ENCODE results near the gene PRKCE. TPM values are rescaled to one million over a fixed set of nuclear protein-coding genes. Genes with fewer than 3 reads are reported as not detected.

PRKCE gene
- total RNA-seq, 1 donor from 2014 or later = 12.0 TPM

DNA sequence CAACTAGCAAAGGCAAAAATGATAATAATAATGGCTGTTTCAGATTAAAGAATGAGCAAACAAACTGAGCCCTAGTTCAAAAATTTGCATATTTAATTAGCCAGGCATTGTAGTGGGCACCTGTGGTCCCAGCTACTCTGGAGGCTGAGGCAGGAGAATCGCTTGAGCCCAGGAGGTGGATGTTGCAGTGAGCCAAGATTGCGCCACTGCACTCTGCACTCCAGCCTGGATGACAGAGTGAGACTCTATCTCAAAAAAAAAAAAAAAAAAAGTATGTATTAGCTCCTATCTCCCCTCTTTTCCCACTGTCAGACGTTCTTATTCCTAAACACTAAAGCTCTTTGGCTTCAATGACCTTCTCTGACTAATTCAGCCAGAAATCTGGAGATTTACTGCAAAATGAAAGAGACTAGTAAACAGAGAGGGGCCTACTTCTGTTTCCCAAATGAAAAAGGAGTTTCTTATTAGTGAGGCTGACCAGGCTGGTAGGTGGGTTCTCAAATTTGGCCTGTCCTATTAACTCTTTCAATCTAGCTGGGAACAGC lies 36.5 kb upstream of the PRKCE start:
- TF ChIP-seq, protein P1, sequence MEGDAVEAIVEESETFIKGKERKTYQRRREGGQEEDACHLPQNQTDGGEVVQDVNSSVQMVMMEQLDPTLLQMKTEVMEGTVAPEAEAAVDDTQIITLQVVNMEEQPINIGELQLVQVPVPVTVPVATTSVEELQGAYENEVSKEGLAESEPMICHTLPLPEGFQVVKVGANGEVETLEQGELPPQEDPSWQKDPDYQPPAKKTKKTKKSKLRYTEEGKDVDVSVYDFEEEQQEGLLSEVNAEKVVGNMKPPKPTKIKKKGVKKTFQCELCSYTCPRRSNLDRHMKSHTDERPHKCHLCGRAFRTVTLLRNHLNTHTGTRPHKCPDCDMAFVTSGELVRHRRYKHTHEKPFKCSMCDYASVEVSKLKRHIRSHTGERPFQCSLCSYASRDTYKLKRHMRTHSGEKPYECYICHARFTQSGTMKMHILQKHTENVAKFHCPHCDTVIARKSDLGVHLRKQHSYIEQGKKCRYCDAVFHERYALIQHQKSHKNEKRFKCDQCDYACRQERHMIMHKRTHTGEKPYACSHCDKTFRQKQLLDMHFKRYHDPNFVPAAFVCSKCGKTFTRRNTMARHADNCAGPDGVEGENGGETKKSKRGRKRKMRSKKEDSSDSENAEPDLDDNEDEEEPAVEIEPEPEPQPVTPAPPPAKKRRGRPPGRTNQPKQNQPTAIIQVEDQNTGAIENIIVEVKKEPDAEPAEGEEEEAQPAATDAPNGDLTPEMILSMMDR (IDR thresholded peaks at IDR 0.05) = no peak
- no peak overlapping the region for H3K4me3 Mint-ChIP-seq (ENCODE audit: unreplicated experiment)
- H3K4me1 Mint-ChIP-seq (ENCODE audit: low read depth) = peaks cover 42% of the 10 kb centered on the region
- H3K27ac Mint-ChIP-seq (ENCODE audit: unreplicated experiment) = no peak overlapping the region
- no peaks in the 10 kb centered on the region for H3K9me3 Mint-ChIP-seq (ENCODE audit: low read depth)
- H3K36me3 Mint-ChIP-seq (ENCODE audit: low read depth) = no peaks in the 10 kb centered on the region
- no peak for DNase-seq (ENCODE audit: low spot score)
- H3K27me3 Mint-ChIP-seq (ENCODE audit: low read depth) = peaks cover 2% of the 10 kb centered on the region

DNA sequence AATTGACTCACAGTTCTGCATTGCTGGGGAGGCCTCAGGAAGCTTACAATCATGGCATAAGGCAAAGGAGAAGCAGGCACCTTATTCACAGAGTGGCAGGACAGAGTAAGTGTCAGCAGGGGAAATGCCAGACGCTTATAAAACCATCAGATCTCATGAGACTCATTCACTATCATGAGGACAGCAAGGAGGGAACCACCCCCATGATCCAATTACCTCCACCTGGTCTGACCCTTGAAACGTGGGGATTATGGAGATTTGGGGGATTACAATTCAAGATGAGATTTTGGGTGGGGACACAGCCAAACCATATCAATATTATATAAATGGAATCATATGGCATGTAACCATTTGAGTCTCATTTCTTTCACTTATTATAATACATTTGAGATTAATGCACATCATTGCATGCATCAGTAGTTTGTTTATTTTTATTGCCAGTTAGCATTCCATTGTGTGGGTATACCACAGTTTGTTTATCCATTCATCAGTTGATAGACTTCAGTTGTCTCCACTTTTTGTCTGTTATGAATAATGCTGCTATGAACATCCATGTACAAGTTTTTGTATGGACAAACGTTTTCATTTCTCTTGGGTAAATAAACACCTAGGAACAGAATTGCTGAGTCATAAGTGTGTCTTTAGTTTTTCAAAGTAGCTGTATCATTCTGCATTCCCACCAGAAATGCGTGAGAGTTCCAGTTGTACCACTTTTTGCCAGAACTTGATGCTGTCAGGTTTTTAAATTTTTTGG lies 34.6 kb upstream of the PRKCE start:
- DNase-seq (ENCODE audit: low spot score) = no peak
- H3K4me3 Mint-ChIP-seq (ENCODE audit: unreplicated experiment) = no peak overlapping the region
- peak overlapping the region; percentile 43 for H3K27ac Mint-ChIP-seq (ENCODE audit: unreplicated experiment)
- peaks cover 2% of the 10 kb centered on the region for H3K27me3 Mint-ChIP-seq (ENCODE audit: low read depth)
- TF ChIP-seq, protein P1 (IDR thresholded peaks at IDR 0.05) = no peak
- no peaks in the 10 kb centered on the region for H3K36me3 Mint-ChIP-seq (ENCODE audit: low read depth)
- no peaks in the 10 kb centered on the region for H3K9me3 Mint-ChIP-seq (ENCODE audit: low read depth)
- H3K4me1 Mint-ChIP-seq (ENCODE audit: low read depth) = peaks cover 31% of the 10 kb centered on the region

DNA sequence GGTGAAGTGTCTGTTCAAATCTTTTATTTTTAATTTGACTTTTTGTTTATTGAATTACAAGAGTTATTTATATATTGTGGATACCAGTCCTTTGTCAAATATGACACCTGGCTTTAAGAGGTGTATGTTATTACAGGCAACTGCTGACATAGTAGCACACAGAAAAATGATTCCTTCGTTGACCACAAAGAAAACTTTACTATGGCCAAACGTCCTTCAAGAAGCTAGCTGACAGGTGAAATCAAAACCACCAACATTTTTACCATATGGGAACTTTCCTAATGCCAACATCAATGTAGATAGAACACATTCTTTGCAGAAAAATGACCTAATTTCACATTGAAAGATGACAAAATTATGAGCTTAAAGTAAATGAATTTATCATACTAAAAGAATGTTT lies 34.0 kb upstream of the PRKCE start:
- TF ChIP-seq, protein P1 (IDR thresholded peaks at IDR 0.05) = no peak
- DNase-seq (ENCODE audit: low spot score) = no peak
- H3K9me3 Mint-ChIP-seq (ENCODE audit: low read depth) = no peaks in the 10 kb centered on the region
- H3K27me3 Mint-ChIP-seq (ENCODE audit: low read depth) = peaks cover 2% of the 10 kb centered on the region
- H3K27ac Mint-ChIP-seq (ENCODE audit: unreplicated experiment) = no peak overlapping the region
- H3K36me3 Mint-ChIP-seq (ENCODE audit: low read depth) = no peaks in the 10 kb centered on the region
- peaks cover 25% of the 10 kb centered on the region for H3K4me1 Mint-ChIP-seq (ENCODE audit: low read depth)
- H3K4me3 Mint-ChIP-seq (ENCODE audit: unreplicated experiment) = no peak overlapping the region

DNA sequence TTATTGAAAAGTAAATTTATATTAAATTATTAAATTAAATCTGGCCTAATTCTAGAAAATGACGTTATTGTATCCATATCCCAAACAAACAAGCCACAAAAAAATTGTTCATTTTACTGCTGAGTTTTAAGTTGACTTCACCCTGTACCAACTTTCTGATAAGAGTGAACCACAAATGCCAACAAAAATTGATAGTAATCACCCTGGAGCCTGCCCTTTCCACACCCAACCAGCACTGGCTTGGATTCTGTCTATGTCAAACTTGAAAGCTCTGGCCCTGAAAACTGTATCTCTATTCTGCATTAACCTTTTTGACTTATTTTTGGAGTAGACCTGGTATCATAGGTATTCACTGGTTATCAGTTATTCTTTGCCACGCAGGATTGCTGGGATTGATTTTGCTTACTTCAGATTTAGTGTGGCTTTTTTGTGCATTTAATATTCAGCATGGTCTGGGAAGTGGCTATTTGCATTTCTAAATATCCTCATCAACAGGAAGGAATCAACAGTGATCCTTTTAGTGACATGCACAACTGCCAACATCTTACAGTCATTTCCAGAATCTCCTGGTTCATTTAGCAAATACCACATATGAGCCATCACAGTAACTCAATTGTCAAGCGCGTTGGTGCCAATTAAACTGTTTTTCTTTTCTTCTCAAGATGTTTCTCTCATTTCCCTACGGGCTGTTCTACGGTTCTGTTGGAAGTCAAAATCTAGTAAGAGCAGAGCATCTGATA lies 29.0 kb upstream of the PRKCE start:
- no peaks in the 10 kb centered on the region for H3K9me3 Mint-ChIP-seq (ENCODE audit: low read depth)

DNA sequence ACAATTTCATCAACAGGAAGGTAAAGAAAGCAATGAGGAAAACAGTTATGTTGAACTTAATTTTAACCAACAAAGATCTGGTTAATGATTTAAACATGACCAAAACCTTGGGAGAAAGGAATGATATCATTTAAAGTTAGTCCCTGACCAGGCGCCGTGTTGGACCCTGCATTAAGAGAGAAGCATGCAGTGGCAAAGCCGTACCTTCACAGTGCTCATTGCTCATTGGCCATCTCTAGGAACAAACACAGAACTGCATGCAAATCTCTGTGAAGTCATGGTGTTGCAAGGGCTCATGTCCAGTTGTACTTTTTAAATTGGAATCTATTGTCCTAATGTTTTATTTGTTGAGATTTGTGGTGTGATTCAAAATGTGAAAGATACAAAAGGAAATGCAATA lies 28.4 kb upstream of the PRKCE start:
- DNase-seq (ENCODE audit: low spot score) = no peak
- TF ChIP-seq, protein P1 (IDR thresholded peaks at IDR 0.05) = no peak
- Mint-ChIP-seq H3K9me3 (ENCODE audit: low read depth) (no peaks in the 10 kb centered on the region), H3K4me3 (ENCODE audit: unreplicated experiment) (no peak overlapping the region), H3K36me3 (ENCODE audit: low read depth) (no peaks in the 10 kb centered on the region), H3K27ac (ENCODE audit: unreplicated experiment) (no peak overlapping the region), H3K4me1 (ENCODE audit: low read depth) (no peaks in the 10 kb centered on the region), H3K27me3 (ENCODE audit: low read depth) (peaks cover 8% of the 10 kb centered on the region)

More for the DNA sequence above, 29.0 kb upstream of the PRKCE start:
- no peaks in the 10 kb centered on the region for H3K36me3 Mint-ChIP-seq (ENCODE audit: low read depth)
- no peak for DNase-seq (ENCODE audit: low spot score)
- TF ChIP-seq, protein P1 (IDR thresholded peaks at IDR 0.05) = no peak
- peaks cover under 1% of the 10 kb centered on the region for H3K4me1 Mint-ChIP-seq (ENCODE audit: low read depth)
- H3K27ac Mint-ChIP-seq (ENCODE audit: unreplicated experiment) = no peak overlapping the region
- no peak overlapping the region for H3K4me3 Mint-ChIP-seq (ENCODE audit: unreplicated experiment)
- peaks cover 8% of the 10 kb centered on the region for H3K27me3 Mint-ChIP-seq (ENCODE audit: low read depth)
